HG02759 (cell line): Measurements from ENCODE around the gene SLC1A2.

Source experiments
- ATAC-seq: cut with Tn5 transposase; IDR thresholded peaks from one replicate; pipeline ENCODE4 v1.9.1; 2021; ENCODE audit warnings: mild to moderate bottlenecking, moderate library complexity; ENCODE audit not compliant: unreplicated experiment

SLC1A2 gene

GRCh38 chr11:35352077-35352888 lies 67.1 kb downstream of the SLC1A2 start:
- ATAC-seq: no peak

GRCh38 chr11:35349897-35350296 lies 69.5 kb downstream of the SLC1A2 start:
- no peak for ATAC-seq

GRCh38 chr11:35348898-35349687 lies 70.3 kb downstream of the SLC1A2 start:
- no peak for ATAC-seq

GRCh38 chr11:35347921-35348331 lies 71.4 kb downstream of the SLC1A2 start:
- no peak for ATAC-seq

GRCh38 chr11:35347173-35347878 lies 72.0 kb downstream of the SLC1A2 start:
- no peak for ATAC-seq

- ATAC-seq: no peak
Measured at GRCh38 chr11:35346472-35347156, 72.7 kb downstream of the SLC1A2 start.

GRCh38 chr11:35344681-35345574 lies 74.4 kb downstream of the SLC1A2 start:
- ATAC-seq: no peak

GRCh38 chr11:35343033-35343598 lies 76.2 kb downstream of the SLC1A2 start:
- ATAC-seq: peak; percentile 73

- ATAC-seq: no peak
Measured at GRCh38 chr11:35340715-35341114, 78.6 kb downstream of the SLC1A2 start.

- no peak for ATAC-seq
Measured at GRCh38 chr11:35340071-35340470, 79.3 kb downstream of the SLC1A2 start.

- no peak for ATAC-seq
Measured at GRCh38 chr11:35338921-35339320, 80.4 kb downstream of the SLC1A2 start.

- ATAC-seq: no peak
Measured at GRCh38 chr11:35337914-35338305, 81.4 kb downstream of the SLC1A2 start.

GRCh38 chr11:35337136-35337913 lies 82.0 kb downstream of the SLC1A2 start:
- ATAC-seq: no peak

- no peak for ATAC-seq
Measured at GRCh38 chr11:35336726-35337125, 82.6 kb downstream of the SLC1A2 start.

- no peak for ATAC-seq
Measured at GRCh38 chr11:35335226-35335625, 84.1 kb downstream of the SLC1A2 start.

GRCh38 chr11:35334385-35335090 lies 84.8 kb downstream of the SLC1A2 start:
- ATAC-seq: peak; percentile 80

GRCh38 chr11:35332524-35332923 lies 86.8 kb downstream of the SLC1A2 start:
- no peak for ATAC-seq

- ATAC-seq: peak; percentile 50
Measured at GRCh38 chr11:35330931-35331330, 88.4 kb downstream of the SLC1A2 start.
